Epithelial cell of prostate (primary cell): ENCODE results near the gene KDM4B.

Experiments
- DNase-seq: peaks from one replicate; pipeline ENCODE4 v3.0.0-alpha.2; 2011; ENCODE audit warnings: low read depth, low spot score
- H3K27ac ChIP-seq: fragments of 450-650 bp; 2 replicates; pipeline ENCODE4 v1.5.1; 2017; ENCODE audit warnings: mild to moderate bottlenecking

Gene KDM4B

GRCh38 chr19:5080030-5080654 is 111.2 kb downstream of the KDM4B start:
- DNase-seq: no peak
- no peak overlapping the region for H3K27ac ChIP-seq

DNA sequence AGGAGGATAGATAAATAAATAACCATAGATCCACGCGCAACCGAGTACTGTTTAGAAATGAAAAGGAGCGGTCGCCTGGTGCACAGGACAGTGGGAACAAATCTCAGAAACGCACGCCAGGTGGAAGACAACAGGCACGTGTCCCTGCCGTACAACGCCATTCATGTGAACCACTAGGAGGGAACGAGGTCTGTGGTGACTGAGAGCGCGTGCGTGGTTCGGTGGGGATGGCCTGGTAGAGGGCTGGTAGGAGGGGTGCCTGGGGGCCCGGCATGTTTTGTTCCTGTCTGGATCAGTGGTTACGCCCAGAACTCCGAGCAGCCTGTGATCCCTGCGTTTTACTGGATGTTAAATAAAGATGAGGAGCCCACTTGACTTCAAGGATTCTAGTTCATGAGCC is 111.9 kb downstream of the KDM4B start:
- DNase-seq: no peak
- H3K27ac ChIP-seq: no peak overlapping the region

- no peak for DNase-seq
- H3K27ac ChIP-seq: no peak overlapping the region
Observed at GRCh38 chr19:5081443-5082161, 112.7 kb downstream of the KDM4B start.

DNA sequence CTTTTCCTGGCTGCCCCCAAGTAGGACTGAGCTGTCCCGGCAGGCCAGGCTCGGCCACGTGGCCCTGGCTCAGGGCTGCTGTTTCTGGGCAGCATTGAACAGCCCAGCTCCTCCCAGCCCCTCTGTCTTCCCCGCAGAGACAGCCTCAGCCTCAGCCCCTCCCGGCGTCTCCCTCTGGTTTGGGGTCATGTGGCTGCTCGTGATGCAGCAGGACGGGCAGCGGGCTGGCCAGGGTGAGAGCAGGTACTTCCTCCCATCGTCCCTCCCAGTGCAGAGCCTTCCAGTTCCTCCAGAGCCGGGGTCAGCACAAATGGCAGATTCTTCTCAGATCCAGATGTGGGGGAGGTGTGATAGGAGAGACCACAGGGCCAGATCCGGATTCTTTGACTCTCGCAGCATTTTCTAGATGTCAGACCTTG is 114.6 kb downstream of the KDM4B start:
- no peak for DNase-seq
- H3K27ac ChIP-seq: no peak overlapping the region

DNA sequence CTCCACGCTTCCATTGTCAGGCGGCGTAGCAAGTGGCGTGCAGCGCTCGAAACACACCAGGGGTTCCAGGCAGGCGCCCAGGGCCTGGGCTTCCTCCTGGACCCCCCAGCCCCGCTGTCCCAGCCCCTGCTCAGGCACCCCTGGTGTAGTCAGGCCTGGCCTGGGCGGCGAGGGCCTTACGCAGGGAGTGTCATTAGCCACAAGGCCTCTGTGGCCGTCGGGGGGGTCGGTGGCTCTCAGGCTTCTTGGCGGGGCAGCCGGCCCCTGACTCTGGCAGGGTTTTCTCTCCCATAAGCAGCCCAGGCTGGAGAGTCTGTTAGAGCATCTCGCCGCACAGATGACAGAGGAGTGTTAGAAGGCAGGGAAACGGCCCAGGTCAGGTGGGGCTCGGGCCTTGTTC is 116.7 kb downstream of the KDM4B start:
- no peak for DNase-seq
- no peak overlapping the region for H3K27ac ChIP-seq

- H3K27ac ChIP-seq: no peak overlapping the region
- DNase-seq: no peak
Observed at GRCh38 chr19:5086230-5086629, 117.3 kb downstream of the KDM4B start.

DNA sequence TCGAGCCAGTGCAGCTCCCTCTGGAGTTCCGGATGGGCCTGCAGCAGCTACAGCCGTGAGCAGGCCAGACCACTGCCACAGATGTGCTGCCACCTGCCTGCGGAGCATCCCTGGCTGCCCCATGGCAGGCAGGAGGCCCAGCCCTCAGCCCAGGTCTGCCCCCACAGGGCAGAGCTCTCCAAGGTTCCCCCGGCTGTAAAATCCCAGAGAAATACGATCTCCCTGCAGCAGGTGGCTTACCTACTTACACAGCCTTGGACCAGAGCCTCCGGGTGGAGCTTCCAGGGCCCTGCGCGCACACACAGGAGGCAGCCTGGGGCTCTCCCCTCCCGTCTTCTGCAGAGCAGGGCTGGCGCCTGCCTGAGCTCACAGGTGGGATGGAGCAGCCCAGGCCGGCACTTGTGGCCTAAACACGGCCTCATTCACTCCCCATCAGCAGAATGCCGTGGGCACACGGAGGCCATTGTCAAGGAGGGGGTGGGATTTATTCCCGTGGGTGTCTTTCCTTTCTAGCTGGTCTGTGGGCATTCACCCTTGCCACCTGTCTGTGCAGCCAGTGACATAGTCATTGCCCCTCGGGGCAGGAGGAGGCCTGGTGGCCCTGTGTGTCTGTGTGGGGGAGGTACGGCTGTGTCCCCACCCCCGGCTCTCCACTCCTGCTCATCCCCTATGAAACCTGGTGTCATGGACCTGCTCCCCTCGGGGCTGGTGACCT is 118.0 kb downstream of the KDM4B start:
- DNase-seq: no peak
- no peak overlapping the region for H3K27ac ChIP-seq

GRCh38 chr19:5089283-5089682 is 120.4 kb downstream of the KDM4B start:
- H3K27ac ChIP-seq: no peak overlapping the region
- DNase-seq: no peak

DNA sequence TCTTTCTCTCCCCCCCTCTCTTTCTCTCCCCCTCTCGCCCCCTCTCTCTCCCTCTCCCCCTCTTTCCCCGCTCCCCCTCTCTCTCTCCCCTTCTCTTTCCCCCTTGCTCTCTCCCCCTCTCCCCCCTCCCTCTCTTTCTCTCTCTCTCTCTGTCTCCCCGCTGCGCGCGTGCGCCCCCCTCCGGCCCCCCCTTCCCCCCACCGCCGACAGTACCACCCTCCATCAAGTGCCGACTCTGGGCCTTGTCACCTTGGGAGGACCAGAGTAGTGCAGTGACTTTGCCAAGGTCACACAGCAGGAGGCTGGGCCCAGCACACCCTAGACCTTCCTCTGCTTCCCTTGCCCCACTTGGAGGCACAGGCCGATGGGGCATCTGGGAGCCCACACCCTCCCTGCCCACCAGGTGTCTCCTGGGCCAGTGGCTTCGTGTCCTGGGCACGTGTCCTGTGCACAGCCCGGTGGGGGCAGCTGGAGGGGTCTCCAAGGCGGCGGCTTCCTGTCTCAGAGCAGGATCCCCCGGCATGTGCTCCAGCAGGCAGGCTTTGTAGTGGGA is 121.6 kb downstream of the KDM4B start:
- H3K27ac ChIP-seq: no peak overlapping the region

DNA sequence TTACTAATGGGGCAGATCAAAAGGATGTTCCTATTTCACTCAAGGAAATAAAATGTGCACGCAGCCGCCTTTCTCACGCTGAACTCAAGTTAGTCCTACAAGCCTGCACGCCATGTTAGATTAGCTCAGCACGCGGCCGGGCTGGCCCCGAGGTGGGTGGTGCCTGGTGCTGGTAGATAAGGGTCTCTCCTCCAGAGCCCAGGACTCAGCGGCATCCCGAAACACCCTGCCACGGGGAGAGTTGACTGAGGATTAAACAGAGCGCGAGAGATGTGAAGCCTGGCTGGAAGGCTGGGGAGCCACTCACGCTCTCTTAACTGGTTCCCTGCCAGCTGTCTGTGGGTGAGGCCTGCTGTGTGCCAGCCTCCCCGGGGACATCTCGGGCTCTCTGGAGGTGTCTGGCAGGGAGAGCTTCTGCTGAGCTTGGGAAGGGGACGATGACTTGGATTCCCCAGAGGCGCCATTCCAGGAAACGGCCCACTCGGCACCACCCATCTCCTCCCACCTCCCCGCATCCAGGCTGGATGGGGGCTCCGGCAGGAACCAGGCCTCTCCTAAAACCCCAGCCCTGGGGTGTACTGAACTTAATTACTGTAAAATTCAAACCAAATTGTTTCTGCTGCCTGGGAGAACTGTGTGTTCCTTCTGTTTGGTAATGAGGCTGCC is 122.2 kb downstream of the KDM4B start:
- DNase-seq: no peak
- H3K27ac ChIP-seq: no peak overlapping the region

More for the DNA sequence above, 121.6 kb downstream of the KDM4B start:
- no peak for DNase-seq

DNA sequence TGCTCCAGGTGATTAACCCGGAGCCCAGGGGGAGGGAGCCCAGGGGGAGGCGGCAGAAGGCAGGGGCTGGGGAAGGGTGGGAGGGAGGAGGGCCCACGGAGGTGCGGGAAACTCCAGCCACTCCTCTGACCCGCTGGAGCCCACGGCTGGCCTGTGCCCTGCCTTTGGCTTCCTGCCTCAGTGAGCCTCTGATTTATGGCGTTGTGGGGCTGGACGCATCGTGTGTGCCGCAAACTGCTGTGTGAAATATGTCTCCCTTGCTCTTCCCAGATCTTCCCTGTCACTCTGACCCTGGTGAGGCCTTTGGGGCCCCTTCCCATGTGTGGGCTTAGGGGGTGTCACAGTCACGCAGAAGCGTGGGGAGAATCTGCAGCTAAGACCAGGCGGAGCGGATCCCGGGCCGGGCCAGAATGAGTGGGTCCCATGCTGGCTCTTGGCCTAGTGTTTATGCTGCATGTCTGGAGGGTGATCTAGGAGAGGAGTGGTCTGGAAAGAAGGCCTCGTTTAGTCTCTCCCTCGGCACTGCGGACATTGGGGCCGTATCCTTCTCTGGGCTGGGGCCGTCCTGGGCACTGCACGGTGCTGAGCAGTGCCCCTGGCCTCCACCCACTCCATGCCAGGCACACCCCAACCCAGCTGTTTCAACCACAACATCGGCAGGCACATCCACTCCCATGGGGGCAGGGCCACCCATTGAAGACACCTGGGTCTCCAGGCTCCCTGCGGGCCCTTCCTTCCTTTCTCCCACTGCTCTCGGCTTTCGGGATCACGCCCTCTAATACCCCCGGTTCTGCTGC is 123.0 kb downstream of the KDM4B start:
- H3K27ac ChIP-seq: no peak overlapping the region
- no peak for DNase-seq

DNA sequence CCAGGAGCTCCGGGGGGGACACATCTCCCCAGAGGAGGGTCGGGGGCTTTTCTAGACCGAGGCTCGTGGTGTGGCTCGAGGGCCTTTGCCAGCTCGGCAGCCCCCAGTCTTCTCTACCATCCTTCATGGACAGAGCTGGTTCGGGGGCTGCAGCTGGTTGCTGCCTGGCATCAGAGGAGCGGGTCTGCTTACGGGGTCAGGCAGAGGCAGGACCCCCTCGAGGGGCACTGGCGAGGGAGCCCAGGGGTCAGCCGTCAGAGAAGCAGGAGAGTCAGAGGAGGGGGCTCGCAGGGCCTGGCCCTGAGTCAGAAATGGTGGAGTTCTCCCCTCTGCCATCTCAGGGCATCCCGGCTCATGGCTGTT is 123.5 kb downstream of the KDM4B start:
- DNase-seq: no peak
- no peak overlapping the region for H3K27ac ChIP-seq

- no peak for DNase-seq
- no peak overlapping the region for H3K27ac ChIP-seq
Observed at GRCh38 chr19:5093297-5093928, 124.5 kb downstream of the KDM4B start.

DNA sequence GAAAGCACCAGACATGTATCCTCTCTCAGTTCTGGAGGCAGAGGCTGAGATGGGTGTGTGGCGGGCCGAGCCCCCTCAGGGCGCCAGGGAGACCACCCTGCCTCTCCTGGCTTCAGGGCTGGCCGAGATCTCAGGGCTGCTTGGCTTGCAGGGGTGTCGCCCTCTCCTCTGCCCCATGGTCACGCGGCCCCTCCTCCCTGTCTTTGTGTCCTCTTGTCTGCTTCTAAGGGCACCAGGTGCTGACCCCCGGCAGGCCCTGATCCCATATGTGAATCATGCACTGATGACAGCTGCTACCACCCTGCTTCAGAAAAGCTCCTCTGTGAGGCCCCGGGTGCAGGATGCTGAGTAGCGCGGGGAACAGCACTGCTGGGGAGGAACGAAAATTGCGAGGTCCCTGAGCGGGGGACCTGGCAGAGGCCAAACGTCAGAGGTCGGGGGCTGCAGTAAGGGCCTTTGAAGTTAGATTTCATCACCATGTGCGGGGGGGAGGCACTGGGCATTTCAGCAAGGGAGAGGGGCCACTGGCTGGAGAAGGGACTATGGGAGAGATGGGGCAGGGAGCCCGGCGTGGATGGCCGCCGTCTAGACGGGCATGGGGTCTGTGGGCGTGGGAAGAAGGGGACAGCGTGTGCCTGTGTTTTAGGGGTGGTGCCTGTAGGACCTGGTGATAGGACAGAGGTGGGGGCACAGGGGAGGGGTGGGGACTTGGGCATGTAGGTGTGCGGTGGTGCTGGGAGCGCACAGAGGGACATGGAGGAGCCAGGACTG is 125.2 kb downstream of the KDM4B start:
- H3K27ac ChIP-seq: no peak overlapping the region
- no peak for DNase-seq

- no peak for DNase-seq
- H3K27ac ChIP-seq: no peak overlapping the region
Observed at GRCh38 chr19:5094768-5095567, 126.1 kb downstream of the KDM4B start.

- DNase-seq: no peak
- H3K27ac ChIP-seq: no peak overlapping the region
Observed at GRCh38 chr19:5095568-5095850, 126.6 kb downstream of the KDM4B start.

- DNase-seq: no peak
- no peak overlapping the region for H3K27ac ChIP-seq
Observed at GRCh38 chr19:5096536-5096935, 127.6 kb downstream of the KDM4B start.

DNA sequence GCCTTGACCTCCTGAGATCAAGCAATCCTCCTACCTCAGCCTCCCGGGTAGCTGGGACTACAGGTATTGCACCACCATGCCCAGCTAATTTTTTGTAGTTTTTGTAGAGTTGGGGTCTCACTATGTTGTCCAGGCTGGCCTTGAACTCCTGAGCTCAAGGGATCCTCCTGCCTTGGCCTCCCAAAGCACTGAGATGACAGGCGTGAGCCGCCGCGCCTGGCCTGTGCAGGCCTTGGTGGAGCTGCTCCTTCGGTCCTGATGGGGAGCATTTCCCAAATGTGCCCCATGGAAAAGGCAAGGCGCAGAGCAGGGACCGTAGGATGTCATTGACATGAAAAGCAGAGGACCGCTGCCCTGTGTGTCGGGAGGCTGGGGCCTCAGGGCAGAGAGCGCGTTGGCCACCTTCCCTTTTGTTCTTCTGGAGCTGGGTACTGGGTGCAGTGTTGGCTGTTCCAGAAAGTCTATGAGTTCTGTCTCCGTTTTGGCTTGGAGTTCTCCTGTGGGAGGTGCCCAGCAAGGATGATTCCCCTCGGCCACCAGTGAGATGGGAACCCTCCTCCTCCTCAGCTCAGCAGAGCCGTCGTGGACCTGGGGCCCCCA is 128.5 kb downstream of the KDM4B start:
- no peak for DNase-seq
- H3K27ac ChIP-seq: no peak overlapping the region
